Suprapubic skin (tissue), 4 donors: ENCODE data around the gene KY. TPM values are rescaled to one million over a fixed set of nuclear protein-coding genes. Genes with fewer than 3 reads are reported as not detected.

Experiments
- DNase-seq, 2 donors: peaks; one replicate each; pipeline ENCODE4 v3.0.0-alpha.2; 2019; ENCODE audit warnings: low spot score in 2 of 2
- H3K27ac ChIP-seq: fragments of 200-600 bp; sonication (generic); one replicate; pipeline ENCODE4 v1.5.1; 2019
- H3K27me3 ChIP-seq: fragments of 200-600 bp; sonication (generic); one replicate; pipeline ENCODE4 v1.5.1; 2019
- H3K36me3 ChIP-seq: fragments of 200-600 bp; sonication (generic); one replicate; pipeline ENCODE4 v1.5.1; 2019
- H3K4me1 ChIP-seq: fragments of 200-600 bp; sonication (generic); one replicate; pipeline ENCODE4 v1.5.1; 2019
- H3K4me3 ChIP-seq: fragments of 200-600 bp; sonication (generic); one replicate; pipeline ENCODE4 v1.5.1; 2019; ENCODE audit warnings: mild to moderate bottlenecking
- H3K9me3 ChIP-seq: fragments of 200-600 bp; sonication (generic); one replicate; pipeline ENCODE4 v1.5.1; 2019
- EP300 ChIP-seq: sonication (generic); formaldehyde crosslinking; IDR thresholded peaks from one replicate; pipeline ENCODE4 v1.6.1; 2017; ENCODE audit warnings: antibody characterized with exemption
- POLR2A ChIP-seq, 2 donors: fragments of 450-650 bp; IDR thresholded peaks; one replicate each; pipeline ENCODE4 v1.6.1; 2017; ENCODE audit warnings: antibody characterized with exemption in 2 of 2, mild to moderate bottlenecking in 2 of 2, moderate library complexity in 2 of 2
- POLR2AphosphoS5 ChIP-seq, 3 donors: sonication (generic); formaldehyde crosslinking; IDR thresholded peaks; one replicate each; pipeline ENCODE4 v1.6.1; 2017; ENCODE audit warnings: antibody characterized with exemption in 3 of 3
- WGBS: methylation state at CpG from one replicate; pipeline ENCODE4 v1.1.5; 2018; 5-methylcytosine and 5-hydroxymethylcytosine counted together
- total RNA-seq, 4 donors: library from RNA; depleted of rRNA; stranded (reverse); fragments of >200 nt; gene quantifications; one replicate each; pipeline ENCODE4 v1.1.0, GENCODE V29; 2016
- TF ChIP-seq, protein P1 (sequence below), 2 donors: fragments of 200-600 bp in 1 of 2; fragments of 450-650 bp in 1 of 2; sonication (generic) in 1 of 2; IDR thresholded peaks; one replicate each; pipeline ENCODE4 v1.5.1; 2016 to 2019; ENCODE audit warnings: antibody characterized with exemption in 2 of 2, mild to moderate bottlenecking in 1 of 2, moderate library complexity in 1 of 2

KY gene
- total RNA-seq, 4 donors from 2014 or later, result 41.9 to 99.8 (median 53.9) TPM

DNA sequence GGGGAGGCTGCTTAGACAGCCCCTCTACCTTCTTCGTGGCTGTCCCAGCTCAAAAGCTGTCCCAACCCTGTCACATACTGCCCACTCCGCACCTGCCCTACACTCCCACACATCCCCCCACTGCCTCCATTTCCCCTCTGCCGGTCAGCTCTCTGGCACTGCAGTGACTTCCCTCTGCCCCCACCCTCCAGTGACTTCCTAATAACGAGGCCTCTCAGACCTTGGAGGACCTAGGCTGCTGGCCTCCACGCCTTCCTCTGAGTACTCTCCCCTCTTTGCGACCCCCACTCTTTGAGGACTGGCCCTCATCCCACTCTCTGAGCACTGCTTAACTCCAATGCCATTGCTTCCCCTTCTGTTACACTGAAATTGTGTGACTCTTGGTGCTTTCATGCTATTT is 45.3 kb downstream of the KY start:
- TF ChIP-seq POLR2AphosphoS5 (IDR thresholded peaks at IDR 0.05) (no peak), EP300 (no peak), POLR2A (IDR thresholded peaks at IDR 0.05) (no peak)
- TF ChIP-seq, protein P1, sequence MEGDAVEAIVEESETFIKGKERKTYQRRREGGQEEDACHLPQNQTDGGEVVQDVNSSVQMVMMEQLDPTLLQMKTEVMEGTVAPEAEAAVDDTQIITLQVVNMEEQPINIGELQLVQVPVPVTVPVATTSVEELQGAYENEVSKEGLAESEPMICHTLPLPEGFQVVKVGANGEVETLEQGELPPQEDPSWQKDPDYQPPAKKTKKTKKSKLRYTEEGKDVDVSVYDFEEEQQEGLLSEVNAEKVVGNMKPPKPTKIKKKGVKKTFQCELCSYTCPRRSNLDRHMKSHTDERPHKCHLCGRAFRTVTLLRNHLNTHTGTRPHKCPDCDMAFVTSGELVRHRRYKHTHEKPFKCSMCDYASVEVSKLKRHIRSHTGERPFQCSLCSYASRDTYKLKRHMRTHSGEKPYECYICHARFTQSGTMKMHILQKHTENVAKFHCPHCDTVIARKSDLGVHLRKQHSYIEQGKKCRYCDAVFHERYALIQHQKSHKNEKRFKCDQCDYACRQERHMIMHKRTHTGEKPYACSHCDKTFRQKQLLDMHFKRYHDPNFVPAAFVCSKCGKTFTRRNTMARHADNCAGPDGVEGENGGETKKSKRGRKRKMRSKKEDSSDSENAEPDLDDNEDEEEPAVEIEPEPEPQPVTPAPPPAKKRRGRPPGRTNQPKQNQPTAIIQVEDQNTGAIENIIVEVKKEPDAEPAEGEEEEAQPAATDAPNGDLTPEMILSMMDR (IDR thresholded peaks at IDR 0.05), result no peak
- no peaks in the 10 kb centered on the region for H3K36me3 ChIP-seq
- 72% methylated on average over 6 of the region's 6 CpGs for WGBS
- H3K9me3 ChIP-seq, result no peaks in the 10 kb centered on the region
- no peak for DNase-seq
- peaks cover 5% of the 10 kb centered on the region for H3K4me1 ChIP-seq
- no peak overlapping the region for H3K27ac ChIP-seq
- H3K27me3 ChIP-seq, result no peaks in the 10 kb centered on the region
- no peak overlapping the region for H3K4me3 ChIP-seq

DNA sequence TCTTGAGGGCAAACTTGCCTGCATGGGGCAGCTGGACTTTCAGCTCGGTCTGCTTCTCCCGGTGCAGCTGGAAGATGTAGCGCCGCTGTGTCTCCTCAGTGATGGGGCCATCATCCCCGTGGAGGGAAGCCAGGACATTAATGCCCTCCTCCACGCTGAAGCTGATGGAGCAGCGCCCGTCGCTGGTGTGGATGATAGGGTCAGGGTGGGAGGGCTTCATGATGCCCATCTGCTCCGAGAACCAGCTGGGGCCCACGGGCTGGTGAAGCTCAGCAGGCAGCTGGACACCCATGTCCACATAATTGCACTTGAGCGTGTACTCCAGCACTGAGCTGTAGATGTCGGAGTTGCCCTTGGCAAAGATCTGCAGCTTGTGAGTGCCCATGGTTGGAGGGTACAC is 46.9 kb downstream of the KY start:
- Histone ChIP-seq H3K4me3 (no peak overlapping the region), H3K27me3 (no peaks in the 10 kb centered on the region), H3K36me3 (no peaks in the 10 kb centered on the region), H3K27ac (no peak overlapping the region), H3K9me3 (no peaks in the 10 kb centered on the region), H3K4me1 (peaks cover 5% of the 10 kb centered on the region)
- DNase-seq, result no peak
- WGBS, result 89% methylated on average over 5 of the region's 13 CpGs
- no peak for TF ChIP-seq POLR2A (IDR thresholded peaks at IDR 0.05)
- TF ChIP-seq, protein P1 (IDR thresholded peaks at IDR 0.05), result no peak
- TF ChIP-seq POLR2AphosphoS5 (IDR thresholded peaks at IDR 0.05), result no peak
- no peak for TF ChIP-seq EP300

DNA sequence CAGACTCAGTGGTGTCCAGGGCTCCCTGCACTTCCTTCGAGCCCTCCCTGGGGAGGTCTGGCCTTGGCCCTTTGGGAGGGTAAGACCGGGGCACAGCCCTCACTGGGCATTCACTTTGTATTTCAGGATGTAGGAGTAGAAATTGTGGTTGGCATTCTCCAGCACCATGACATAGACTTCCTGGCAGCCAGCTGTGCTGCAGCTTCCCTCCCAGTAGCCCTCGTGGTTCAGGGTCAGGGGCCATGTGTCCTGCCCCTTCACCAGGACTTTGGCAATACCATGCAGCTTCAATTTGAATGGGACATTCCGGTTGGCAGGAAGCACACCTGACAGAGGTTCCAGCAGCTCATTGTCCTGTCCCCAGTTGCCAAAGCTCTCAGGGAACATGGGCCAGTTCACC is 47.3 kb downstream of the KY start:
- no peak for DNase-seq
- Histone ChIP-seq H3K27me3 (no peaks in the 10 kb centered on the region), H3K9me3 (no peaks in the 10 kb centered on the region), H3K4me1 (peaks cover 5% of the 10 kb centered on the region), H3K27ac (no peak overlapping the region), H3K36me3 (no peaks in the 10 kb centered on the region), H3K4me3 (no peak overlapping the region)
- TF ChIP-seq POLR2A (IDR thresholded peaks at IDR 0.05) (no peak), EP300 (no peak), POLR2AphosphoS5 (IDR thresholded peaks at IDR 0.05) (no peak)
- TF ChIP-seq, protein P1 (IDR thresholded peaks at IDR 0.05), result no peak
- 49% methylated on average over 4 of the region's 4 CpGs for WGBS

DNA sequence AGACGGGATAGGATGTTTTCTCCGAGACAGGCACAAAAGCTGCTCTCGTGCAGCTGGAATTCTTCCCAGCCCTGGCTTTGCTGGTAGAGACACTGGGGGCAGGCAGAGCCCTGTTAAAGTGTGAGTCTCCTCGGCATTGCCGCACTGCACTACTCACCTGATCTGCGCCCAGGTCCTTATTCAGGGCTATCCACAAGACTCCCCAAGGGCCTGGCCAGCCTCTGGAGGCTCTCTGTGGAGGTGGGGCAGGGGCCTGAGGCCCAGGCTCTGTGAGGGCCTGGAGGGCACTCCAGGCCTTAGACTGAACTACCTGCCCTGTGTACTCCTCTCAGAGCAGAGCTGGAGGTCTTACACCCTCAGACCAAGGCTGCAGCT is 48.4 kb downstream of the KY start:
- no peak for TF ChIP-seq EP300
- Histone ChIP-seq H3K4me1 (peaks cover 5% of the 10 kb centered on the region), H3K27me3 (no peaks in the 10 kb centered on the region), H3K36me3 (no peaks in the 10 kb centered on the region), H3K4me3 (no peak overlapping the region), H3K27ac (no peak overlapping the region), H3K9me3 (no peaks in the 10 kb centered on the region)
- no peak for DNase-seq
- WGBS, result 60% methylated on average over 3 of the region's 6 CpGs

- Histone ChIP-seq H3K27me3 (no peaks in the 10 kb centered on the region), H3K9me3 (no peaks in the 10 kb centered on the region), H3K4me3 (no peak overlapping the region), H3K4me1 (peaks cover 5% of the 10 kb centered on the region), H3K27ac (no peak overlapping the region), H3K36me3 (no peaks in the 10 kb centered on the region)
- DNase-seq, result no peak
- TF ChIP-seq POLR2A (IDR thresholded peaks at IDR 0.05), result no peak
- no peak for TF ChIP-seq POLR2AphosphoS5 (IDR thresholded peaks at IDR 0.05)
- no peak for TF ChIP-seq EP300
- TF ChIP-seq, protein P1 (IDR thresholded peaks at IDR 0.05), result no peak
- 50% methylated on average over 14 of the region's 19 CpGs for WGBS
These were observed 49.0 kb downstream of the KY start for GRCh38 chr3:134601539-134602439.
